HEK293 (cell line): ENCODE measurements around the gene NR2E3.

Source experiments
- ATF2 ChIP-seq: fragments of 450-650 bp; formaldehyde crosslinking; IDR thresholded peaks from 2 replicates; pipeline ENCODE4 v1.5.1; 2016; ENCODE audit warnings: missing biosample characterization, missing genetic modification characterization, low read depth
- CTCF ChIP-seq: fragments of 450-650 bp; formaldehyde crosslinking; IDR thresholded peaks from 2 replicates; pipeline ENCODE4 v1.5.1; 2016; ENCODE audit warnings: missing biosample characterization, missing genetic modification characterization
- PATZ1 ChIP-seq: fragments of 450-650 bp; formaldehyde crosslinking; IDR thresholded peaks from 2 replicates; pipeline ENCODE4 v1.5.1; 2016; ENCODE audit warnings: missing biosample characterization, missing genetic modification characterization
- SALL2 ChIP-seq: fragments of 450-650 bp; formaldehyde crosslinking; IDR thresholded peaks from 2 replicates; pipeline ENCODE4 v1.5.0; 2017; ENCODE audit warnings: missing biosample characterization, mild to moderate bottlenecking, missing genetic modification characterization, borderline replicate concordance
- ZBTB1 ChIP-seq: fragments of 450-650 bp; formaldehyde crosslinking; IDR thresholded peaks from 2 replicates; pipeline ENCODE4 v1.5.1; 2016; ENCODE audit warnings: missing biosample characterization, missing genetic modification characterization
- ZNF155 ChIP-seq: fragments of 450-650 bp; formaldehyde crosslinking; IDR thresholded peaks from 2 replicates; pipeline ENCODE4 v1.5.1; 2016; ENCODE audit warnings: missing biosample characterization, missing genetic modification characterization
- ZNF274 ChIP-seq, 2 experiments: fragments of 200-500 bp in 1 of 2; fragments of 450-650 bp in 1 of 2; sonication (Bioruptor generic) in 1 of 2; formaldehyde crosslinking in 1 of 2; IDR thresholded peaks; 2 replicates each; pipeline versions ENCODE4 v1.5.1 to v1.6.1; 2014 to 2016; ENCODE audit warnings: borderline replicate concordance in 1 of 2, inconsistent platforms in 1 of 2, low read length in 1 of 2, missing biosample characterization in 1 of 2, missing genetic modification characterization in 1 of 2
- ZNF335 ChIP-seq: fragments of 450-650 bp; formaldehyde crosslinking; conservative IDR thresholded peaks from 2 replicates; pipeline ENCODE4 v1.5.1; 2016; ENCODE audit warnings: missing biosample characterization, missing genetic modification characterization
- ZNF768 ChIP-seq: fragments of 450-650 bp; formaldehyde crosslinking; IDR thresholded peaks from 2 replicates; pipeline ENCODE4 v1.5.1; 2018; ENCODE audit warnings: missing biosample characterization, mild to moderate bottlenecking, missing genetic modification characterization
- ZNF830 ChIP-seq: fragments of 450-650 bp; IDR thresholded peaks from 2 replicates; pipeline ENCODE4 v1.5.0; 2018; ENCODE audit warnings: missing biosample characterization, missing genetic modification characterization, low read depth, mild to moderate bottlenecking, moderate library complexity
- TF ChIP-seq, protein P1 (sequence below): fragments of 450-650 bp; formaldehyde crosslinking; optimal IDR thresholded peaks from 2 replicates; pipeline ENCODE3; 2016; ENCODE audit warnings: missing biosample characterization, mild to moderate bottlenecking, missing genetic modification characterization

- TF ChIP-seq ZNF274 (IDR thresholded peaks at IDR 0.05; ENCODE audit: low read length): no peak
- TF ChIP-seq ZNF274 (tag by site-specific recombination; IDR thresholded peaks at IDR 0.05; ENCODE audit: borderline replicate concordance): no peak
- TF ChIP-seq ZNF155 (tag by site-specific recombination): no peak
- TF ChIP-seq CTCF: no peak
- TF ChIP-seq ATF2 (tag by site-specific recombination): no peak
- TF ChIP-seq, protein P1, sequence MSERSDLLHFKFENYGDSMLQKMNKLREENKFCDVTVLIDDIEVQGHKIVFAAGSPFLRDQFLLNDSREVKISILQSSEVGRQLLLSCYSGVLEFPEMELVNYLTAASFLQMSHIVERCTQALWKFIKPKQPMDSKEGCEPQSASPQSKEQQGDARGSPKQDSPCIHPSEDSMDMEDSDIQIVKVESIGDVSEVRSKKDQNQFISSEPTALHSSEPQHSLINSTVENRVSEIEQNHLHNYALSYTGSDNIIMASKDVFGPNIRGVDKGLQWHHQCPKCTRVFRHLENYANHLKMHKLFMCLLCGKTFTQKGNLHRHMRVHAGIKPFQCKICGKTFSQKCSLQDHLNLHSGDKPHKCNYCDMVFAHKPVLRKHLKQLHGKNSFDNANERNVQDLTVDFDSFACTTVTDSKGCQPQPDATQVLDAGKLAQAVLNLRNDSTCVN: no peak
- TF ChIP-seq ZBTB1 (tag by site-specific recombination): no peak
- no peak for TF ChIP-seq ZNF768 (tag by site-specific recombination)
- TF ChIP-seq ZNF335 (tag by site-specific recombination): no peak
- no peak for TF ChIP-seq SALL2 (tag by site-specific recombination)
- TF ChIP-seq ZNF830 (tag by site-specific recombination): no peak
- no peak for TF ChIP-seq PATZ1 (tag by site-specific recombination)
Measured at GRCh38 chr15:71768184-71768583, 42.2 kb upstream of the NR2E3 start.
